Right atrium auricular region (tissue), 2 donors: Measurements from ENCODE around the gene HS6ST3. TPM values are rescaled to one million over a fixed set of nuclear protein-coding genes. Genes with fewer than 3 reads are reported as not detected.

Source experiments
- DNase-seq: peaks from one replicate; pipeline ENCODE4 v3.0.0-alpha.2; 2019; ENCODE audit warnings: low spot score
- H3K27ac ChIP-seq, 2 donors: fragments of 200-600 bp; sonication (generic); 1 replicate in 1 of 2; 2 replicates in 1 of 2; pipeline ENCODE4 v1.5.1; 2016 to 2019
- H3K27me3 ChIP-seq, 2 donors: fragments of 200-600 bp; sonication (generic); one replicate each; pipeline versions ENCODE4 v1.5.1 to v1.6.0; 2017 to 2019
- H3K36me3 ChIP-seq: fragments of 200-600 bp; sonication (generic); one replicate; pipeline ENCODE4 v1.5.1; 2016
- H3K4me1 ChIP-seq, 2 donors: fragments of 200-600 bp; sonication (generic); one replicate each; pipeline versions ENCODE4 v1.5.1 to v1.6.0; 2017 to 2019
- H3K4me3 ChIP-seq, 2 donors: fragments of 200-600 bp; sonication (generic); 1 replicate in 1 of 2; 2 replicates in 1 of 2; pipeline ENCODE4 v1.5.1; 2017 to 2019; ENCODE audit warnings: mild to moderate bottlenecking in 1 of 2, moderate library complexity in 1 of 2
- H3K9me3 ChIP-seq, 2 donors: fragments of 200-600 bp; sonication (generic); one replicate each; pipeline ENCODE4 v1.5.1; 2019
- CTCF ChIP-seq, 2 donors: fragments of 200-600 bp; sonication (generic); IDR thresholded peaks; one replicate each; pipeline ENCODE4 v1.5.1; 2019; ENCODE audit warnings: antibody characterized with exemption in 2 of 2
- total RNA-seq, 2 donors: library from RNA; depleted of rRNA; stranded (reverse); fragments of >200 nt; gene quantifications; one replicate each; pipeline ENCODE4 v1.1.0, GENCODE V29; 2016

Gene HS6ST3
- total RNA-seq, 2 donors from 2014 or later = 0.59 to 3.1 TPM

GRCh38 chr13:96782186-96782585, 692.3 kb downstream of the HS6ST3 start:
- Histone ChIP-seq H3K9me3 (peaks cover 0 to 19% of the 10 kb centered on the region in 2 donors), H3K4me1 (no peaks in the 10 kb centered on the region), H3K27ac (peak overlapping the region in 1 of 2 donors; percentile 53), H3K4me3 (no peak overlapping the region), H3K36me3 (no peaks in the 10 kb centered on the region), H3K27me3 (no peaks in the 10 kb centered on the region)
- no peak for DNase-seq
- no peak for TF ChIP-seq CTCF (IDR thresholded peaks at IDR 0.05)

- DNase-seq = no peak
- Histone ChIP-seq H3K4me3 (no peak overlapping the region), H3K27ac (no peak overlapping the region), H3K4me1 (no peaks in the 10 kb centered on the region), H3K36me3 (no peaks in the 10 kb centered on the region), H3K9me3 (peaks cover 0 to 15% of the 10 kb centered on the region in 2 donors), H3K27me3 (no peaks in the 10 kb centered on the region)
- no peak for TF ChIP-seq CTCF (IDR thresholded peaks at IDR 0.05)
Measured at GRCh38 chr13:96783057-96783456, 693.1 kb downstream of the HS6ST3 start.

- H3K27ac ChIP-seq = no peak overlapping the region
- no peak for DNase-seq
- TF ChIP-seq CTCF (IDR thresholded peaks at IDR 0.05) = no peak
- H3K9me3 ChIP-seq = peaks cover 0 to 10% of the 10 kb centered on the region in 2 donors
- H3K36me3 ChIP-seq = no peaks in the 10 kb centered on the region
- H3K27me3 ChIP-seq = no peaks in the 10 kb centered on the region
- H3K4me3 ChIP-seq = no peak overlapping the region
- H3K4me1 ChIP-seq = no peaks in the 10 kb centered on the region
Measured at GRCh38 chr13:96783511-96783910, 693.6 kb downstream of the HS6ST3 start.

GRCh38 chr13:96785986-96786385, 696.1 kb downstream of the HS6ST3 start:
- H3K4me3 ChIP-seq = no peak overlapping the region
- no peak overlapping the region for H3K27ac ChIP-seq
- TF ChIP-seq CTCF (IDR thresholded peaks at IDR 0.05) = no peak
- no peaks in the 10 kb centered on the region for H3K4me1 ChIP-seq
- no peaks in the 10 kb centered on the region for H3K27me3 ChIP-seq
- no peak for DNase-seq
- peaks cover 0 to 5% of the 10 kb centered on the region in 2 donors for H3K9me3 ChIP-seq
- H3K36me3 ChIP-seq = no peaks in the 10 kb centered on the region

- Histone ChIP-seq H3K4me1 (no peaks in the 10 kb centered on the region), H3K9me3 (peaks cover 0 to 3% of the 10 kb centered on the region in 2 donors), H3K36me3 (no peaks in the 10 kb centered on the region), H3K4me3 (no peak overlapping the region), H3K27ac (no peak overlapping the region), H3K27me3 (no peaks in the 10 kb centered on the region)
- TF ChIP-seq CTCF (IDR thresholded peaks at IDR 0.05) = no peak
- DNase-seq = no peak
Measured at GRCh38 chr13:96792188-96792587, 702.3 kb downstream of the HS6ST3 start.

- Histone ChIP-seq H3K27me3 (no peaks in the 10 kb centered on the region), H3K9me3 (no peaks in the 10 kb centered on the region), H3K4me3 (no peak overlapping the region), H3K36me3 (no peaks in the 10 kb centered on the region), H3K4me1 (no peaks in the 10 kb centered on the region), H3K27ac (no peak overlapping the region)
- no peak for TF ChIP-seq CTCF (IDR thresholded peaks at IDR 0.05)
- DNase-seq = no peak
Measured at GRCh38 chr13:96792736-96793403, 703.0 kb downstream of the HS6ST3 start.
